ENCODE data around the gene HOXC11.

GRCh38 chr12:53969588-53970259 is 3.2 kb upstream of the HOXC11 start:
- TF ChIP-seq, protein P1, sequence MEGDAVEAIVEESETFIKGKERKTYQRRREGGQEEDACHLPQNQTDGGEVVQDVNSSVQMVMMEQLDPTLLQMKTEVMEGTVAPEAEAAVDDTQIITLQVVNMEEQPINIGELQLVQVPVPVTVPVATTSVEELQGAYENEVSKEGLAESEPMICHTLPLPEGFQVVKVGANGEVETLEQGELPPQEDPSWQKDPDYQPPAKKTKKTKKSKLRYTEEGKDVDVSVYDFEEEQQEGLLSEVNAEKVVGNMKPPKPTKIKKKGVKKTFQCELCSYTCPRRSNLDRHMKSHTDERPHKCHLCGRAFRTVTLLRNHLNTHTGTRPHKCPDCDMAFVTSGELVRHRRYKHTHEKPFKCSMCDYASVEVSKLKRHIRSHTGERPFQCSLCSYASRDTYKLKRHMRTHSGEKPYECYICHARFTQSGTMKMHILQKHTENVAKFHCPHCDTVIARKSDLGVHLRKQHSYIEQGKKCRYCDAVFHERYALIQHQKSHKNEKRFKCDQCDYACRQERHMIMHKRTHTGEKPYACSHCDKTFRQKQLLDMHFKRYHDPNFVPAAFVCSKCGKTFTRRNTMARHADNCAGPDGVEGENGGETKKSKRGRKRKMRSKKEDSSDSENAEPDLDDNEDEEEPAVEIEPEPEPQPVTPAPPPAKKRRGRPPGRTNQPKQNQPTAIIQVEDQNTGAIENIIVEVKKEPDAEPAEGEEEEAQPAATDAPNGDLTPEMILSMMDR (conservative IDR thresholded peaks at IDR 0.05) = no peak
- no peak for TF ChIP-seq EZH2 (IDR thresholded peaks at IDR 0.05; ENCODE audit: low read depth)
